Lower lobe of right lung (tissue), 2 donors: ENCODE results near the gene NUPR1. TPM values are rescaled to one million over a fixed set of nuclear protein-coding genes. Genes with fewer than 3 reads are reported as not detected.

Experiments used
- ATAC-seq, 2 donors: fragments of 200-7000 bp; cut with Tn5 transposase; one replicate each; pipeline ENCODE4 v1.9.1; 2020 to 2022; ENCODE audit warnings: mild to moderate bottlenecking in 2 of 2, moderate library complexity in 2 of 2
- DNase-seq: peaks from one replicate; pipeline ENCODE4 v3.0.0-alpha.2; 2020
- H3K27ac ChIP-seq: fragments of 200-600 bp; one replicate; pipeline ENCODE4 v1.8.0; 2022
- H3K27me3 ChIP-seq: fragments of 200-600 bp; one replicate; pipeline ENCODE4 v1.8.0; 2022; ENCODE audit warnings: low read depth
- H3K36me3 ChIP-seq: fragments of 200-600 bp; one replicate; pipeline ENCODE4 v1.8.0; 2022; ENCODE audit warnings: mild to moderate bottlenecking
- H3K4me1 ChIP-seq: fragments of 200-600 bp; one replicate; pipeline ENCODE4 v1.8.0; 2022
- H3K4me3 ChIP-seq: fragments of 200-600 bp; one replicate; pipeline ENCODE4 v1.8.0; 2022; ENCODE audit warnings: mild to moderate bottlenecking
- H3K9me3 ChIP-seq: fragments of 200-600 bp; one replicate; pipeline ENCODE4 v1.8.0; 2022
- CTCF ChIP-seq: fragments of 200-600 bp; IDR thresholded peaks from one replicate; pipeline ENCODE4 v1.8.0; 2022; ENCODE audit warnings: antibody characterized with exemption, mild to moderate bottlenecking
- intact Hi-C: fragments of 100-400 bp; cut with DNase I; formaldehyde crosslinking; loops from one replicate; pipeline ENCODE4 v1.11.0; 2022
- total RNA-seq: library from RNA; stranded (reverse); fragmentation: NEBNext Ultra II Directional; extraction: Animal tissue kit (Norgen Biotek cat#: 25700); gene quantifications from one replicate; pipeline ENCODE4 v1.2.1, GENCODE V29; 2021
- donor health status: DM: no; HTN: yes; CAD: no; lungs with severe emphysema.

Gene NUPR1
- total RNA-seq, 1 donor from 2014 or later, result 302 TPM

- no peaks in the 10 kb centered on the region for H3K9me3 ChIP-seq
- intact Hi-C loops, result no loop called here
- peaks cover 6% of the 10 kb centered on the region for H3K36me3 ChIP-seq
Measured at GRCh38 chr16:28575446-28576109, 36.8 kb upstream of the NUPR1 start.

GRCh38 chr16:28574925-28575324 is 36.2 kb upstream of the NUPR1 start:
- intact Hi-C loops, result no loop called here
- Histone ChIP-seq H3K4me3 (no peak overlapping the region), H3K36me3 (peaks cover 4% of the 10 kb centered on the region), H3K27me3 (no peaks in the 10 kb centered on the region), H3K4me1 (peaks cover 27% of the 10 kb centered on the region), H3K27ac (no peak overlapping the region), H3K9me3 (no peaks in the 10 kb centered on the region)
- no peak for TF ChIP-seq CTCF
- DNase-seq (no peak), ATAC-seq (no peak)

More at GRCh38 chr16:28575446-28576109, 36.8 kb upstream of the NUPR1 start:
- Histone ChIP-seq H3K27me3 (no peaks in the 10 kb centered on the region), H3K4me1 (peaks cover 27% of the 10 kb centered on the region), H3K4me3 (no peak overlapping the region), H3K27ac (no peak overlapping the region)
- TF ChIP-seq CTCF, result no peak
- ATAC-seq, result no peak
- no peak for DNase-seq

- intact Hi-C loops, result no loop called here
- peak overlapping the region; percentile 2 for H3K27ac ChIP-seq
- H3K4me1 ChIP-seq, result peaks cover 27% of the 10 kb centered on the region
- peaks cover 4% of the 10 kb centered on the region for H3K36me3 ChIP-seq
- ATAC-seq, result peak; percentile 72 to 77
- no peak for DNase-seq
- H3K9me3 ChIP-seq, result no peaks in the 10 kb centered on the region
- H3K4me3 ChIP-seq, result no peak overlapping the region
- H3K27me3 ChIP-seq, result no peaks in the 10 kb centered on the region
- TF ChIP-seq CTCF, result no peak
Measured at GRCh38 chr16:28573738-28574718, 35.3 kb upstream of the NUPR1 start.

- Histone ChIP-seq H3K27ac (peak overlapping the region; percentile 13), H3K4me1 (peaks cover 27% of the 10 kb centered on the region), H3K9me3 (no peaks in the 10 kb centered on the region), H3K36me3 (no peaks in the 10 kb centered on the region), H3K27me3 (no peaks in the 10 kb centered on the region), H3K4me3 (no peak overlapping the region)
- peak; percentile 49 to 55 for ATAC-seq
- TF ChIP-seq CTCF, result no peak
- DNase-seq, result no peak
- intact Hi-C loops, result no loop called here
Measured at GRCh38 chr16:28572696-28573510, 34.1 kb upstream of the NUPR1 start.
